GM18519 (cell line): ENCODE data around the gene SIRPB2.

ENCODE experiments used
- ATAC-seq: cut with Tn5 transposase; IDR thresholded peaks from one replicate; pipeline ENCODE4 v1.9.1; 2021; ENCODE audit warnings: mild to moderate bottlenecking, moderate library complexity; ENCODE audit not compliant: unreplicated experiment, low FRiP score

The SIRPB2 gene

GRCh38 chr20:1473246-1474220, 17.7 kb downstream of the SIRPB2 start:
- no peak for ATAC-seq

DNA sequence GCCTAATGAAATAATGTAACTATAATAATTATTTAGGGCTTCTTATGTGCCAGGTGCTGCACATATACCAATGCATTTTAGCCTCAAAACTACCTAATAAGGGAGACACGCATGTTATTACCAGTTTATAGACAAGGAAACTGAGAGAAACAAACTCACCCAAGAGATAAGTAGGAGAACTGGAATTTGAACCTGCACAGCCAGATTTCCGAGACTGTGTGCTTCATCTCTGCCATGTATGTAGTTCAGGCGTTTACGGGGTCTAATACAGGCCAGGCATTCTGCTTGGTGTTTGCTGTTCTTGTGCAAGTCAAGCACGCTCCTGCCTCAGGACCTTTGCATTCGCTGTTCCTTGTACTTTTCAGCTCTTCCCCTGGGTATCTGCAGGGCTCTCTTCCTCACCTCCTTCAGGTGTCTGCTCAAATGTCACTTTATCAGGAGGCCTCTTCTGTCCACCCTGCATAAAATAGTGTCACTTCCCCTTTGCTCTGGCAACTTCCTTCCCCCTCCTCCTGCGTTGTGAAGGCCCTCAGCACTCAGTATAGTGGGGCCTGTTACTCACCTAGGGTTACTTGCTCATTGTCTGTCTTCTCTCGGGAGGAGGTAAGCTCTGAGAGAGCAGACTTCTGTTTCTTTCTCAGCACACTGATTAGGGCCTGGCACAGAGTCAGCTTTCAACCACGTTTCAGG, 18.5 kb downstream of the SIRPB2 start:
- ATAC-seq, result no peak

DNA sequence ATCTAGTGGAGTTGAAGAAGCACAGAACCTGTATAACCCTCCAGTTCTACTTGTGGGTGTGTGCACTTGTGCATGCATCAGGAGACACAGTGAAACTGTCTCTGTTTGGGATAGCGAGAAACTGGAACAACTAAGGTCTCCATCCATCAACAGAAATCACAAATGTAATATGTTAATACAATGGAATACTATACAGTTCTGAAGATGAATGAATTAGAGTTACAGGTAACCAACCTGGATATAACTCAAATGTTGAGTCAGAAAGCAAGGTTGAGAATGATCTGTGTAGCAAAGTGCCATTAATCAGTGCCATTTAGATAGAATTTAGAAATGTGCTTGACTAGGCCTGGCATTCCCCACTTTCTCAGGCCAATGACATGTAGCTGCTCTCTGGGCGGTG, 20.0 kb downstream of the SIRPB2 start:
- no peak for ATAC-seq

GRCh38 chr20:1469925-1470571, 21.2 kb downstream of the SIRPB2 start:
- ATAC-seq, result no peak

DNA sequence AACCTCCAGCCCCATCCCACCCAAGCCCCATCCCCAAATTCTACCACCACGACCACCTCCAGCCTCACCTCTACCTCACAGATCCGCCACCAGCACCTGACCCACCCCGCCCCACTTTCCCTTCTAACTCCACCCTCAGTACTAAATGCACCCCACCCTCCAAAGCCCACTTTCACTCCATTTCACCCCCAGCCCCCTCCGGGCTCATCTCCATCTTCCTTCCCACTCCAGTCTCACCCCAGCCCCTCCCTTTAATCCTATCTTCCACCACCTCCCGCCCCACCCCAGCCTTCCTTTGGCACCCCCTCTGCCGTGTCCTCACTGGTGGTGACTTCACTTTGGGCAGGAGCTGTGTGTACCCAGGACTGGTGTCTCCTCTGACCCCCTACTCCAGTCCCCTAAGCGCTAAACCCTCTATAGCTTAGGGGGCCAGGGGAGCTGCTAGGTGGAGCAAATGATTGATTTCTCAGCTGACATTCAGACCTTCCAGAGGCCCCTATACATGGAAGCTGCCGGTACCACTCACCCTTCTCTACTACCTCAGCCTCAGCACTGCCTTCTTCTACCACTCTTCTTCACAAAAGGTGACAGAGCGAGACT, 21.8 kb downstream of the SIRPB2 start:
- no peak for ATAC-seq

- ATAC-seq, result no peak
Observed at GRCh38 chr20:1468117-1468624, 23.0 kb downstream of the SIRPB2 start.

DNA sequence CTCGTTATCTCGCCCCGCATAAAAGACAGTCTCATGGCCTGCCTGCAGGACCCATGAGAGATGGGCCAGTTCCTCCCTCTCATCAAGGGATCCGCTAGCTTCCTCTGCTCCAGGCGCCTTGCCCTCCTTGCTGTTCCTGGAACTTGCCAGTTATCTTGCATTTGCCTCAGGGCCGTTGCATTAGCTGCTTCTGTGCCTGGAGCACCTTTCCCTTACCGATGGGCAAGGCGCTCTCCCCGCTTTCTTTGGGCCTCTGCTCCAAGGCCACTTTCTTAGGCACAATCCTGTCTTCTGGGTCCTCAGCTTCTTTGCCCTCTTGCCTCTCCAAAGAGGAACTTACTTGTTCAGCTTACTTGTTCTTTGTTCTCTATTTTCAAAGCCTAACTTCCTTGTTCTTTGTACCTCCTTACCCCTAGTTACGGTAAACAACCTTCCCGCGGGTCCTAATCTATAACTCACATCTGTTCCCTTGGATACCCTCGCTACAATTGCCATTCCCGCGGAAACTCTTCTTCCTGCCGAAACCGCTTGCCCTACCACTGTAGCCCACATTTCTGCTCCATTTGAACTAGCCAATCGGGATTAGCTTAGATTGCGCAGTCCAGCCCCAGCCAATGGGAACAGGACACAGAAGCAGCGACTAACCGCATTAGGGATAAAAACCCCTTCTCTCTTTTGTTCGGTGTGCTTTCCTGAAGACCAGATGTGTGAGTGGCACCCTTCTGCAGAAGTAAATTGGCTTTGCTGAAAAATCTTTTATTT, 23.7 kb downstream of the SIRPB2 start:
- no peak for ATAC-seq

DNA sequence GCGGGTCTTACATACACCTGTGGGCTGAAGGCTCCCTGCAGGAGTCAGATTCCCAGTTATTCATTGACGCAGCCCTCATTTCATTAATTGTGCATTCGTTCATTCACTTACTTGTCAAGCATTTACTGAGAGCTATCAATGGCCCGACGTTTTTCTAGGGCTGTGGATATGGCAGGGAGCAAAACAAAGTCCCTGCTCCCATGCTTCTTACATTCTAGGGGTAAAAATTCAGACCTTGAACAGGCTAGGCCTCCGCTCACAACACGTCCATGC, 24.2 kb downstream of the SIRPB2 start:
- no peak for ATAC-seq

DNA sequence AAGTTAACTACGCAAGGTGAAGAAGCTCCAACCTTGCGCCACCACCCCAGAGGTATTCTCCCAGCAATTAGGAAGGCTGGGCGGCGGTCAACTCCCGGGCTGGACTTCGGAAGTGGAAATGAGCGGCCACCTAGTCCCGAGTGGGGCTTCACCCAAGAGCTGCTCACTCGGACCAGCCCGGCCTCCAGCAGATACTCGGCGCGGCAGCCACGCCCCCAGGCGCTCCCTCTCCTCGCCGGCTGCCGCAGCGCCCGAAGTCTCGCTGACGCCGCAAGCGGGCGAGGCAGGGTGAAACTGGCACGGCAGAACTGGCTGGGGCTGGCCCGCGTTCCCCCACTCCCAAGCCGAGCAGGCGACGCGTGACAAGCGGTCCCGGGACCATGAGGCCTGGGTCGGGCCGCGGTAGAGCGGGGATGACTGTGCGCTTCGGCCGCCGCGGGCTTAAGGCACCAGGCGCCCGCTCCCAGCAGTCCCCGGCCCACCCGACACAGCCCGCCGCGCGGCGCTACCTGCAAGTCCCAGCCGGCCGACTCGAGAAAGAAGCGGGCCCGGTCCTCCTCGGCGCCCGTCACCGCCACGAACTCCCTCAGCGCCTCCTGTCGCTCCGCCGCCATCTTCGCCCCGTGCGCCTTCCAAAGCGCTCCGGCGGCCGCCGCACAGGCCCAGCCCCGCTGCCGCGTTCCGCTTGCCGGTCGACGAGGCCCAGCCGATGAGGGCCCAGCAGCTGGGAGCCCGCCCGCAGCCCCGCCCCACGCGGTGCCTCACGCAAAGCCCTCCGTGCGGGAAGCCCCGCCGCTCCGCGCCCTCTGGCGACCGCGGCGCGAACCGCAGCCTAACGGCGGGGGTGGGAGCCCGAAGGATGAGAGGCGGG, 24.8 kb downstream of the SIRPB2 start, which contains the start of gene NSFL1C:
Gene NSFL1C, minus strand, starts transcription at position 639 of the 871 bp plus-strand sequence. Its CDS starts 25 bp downstream, at position 614.
- ATAC-seq, result peak; percentile 73

- ATAC-seq, result no peak
Observed at GRCh38 chr20:1465470-1466210, 25.6 kb downstream of the SIRPB2 start.

- no peak for ATAC-seq
Observed at GRCh38 chr20:1463971-1464570, 27.1 kb downstream of the SIRPB2 start.

DNA sequence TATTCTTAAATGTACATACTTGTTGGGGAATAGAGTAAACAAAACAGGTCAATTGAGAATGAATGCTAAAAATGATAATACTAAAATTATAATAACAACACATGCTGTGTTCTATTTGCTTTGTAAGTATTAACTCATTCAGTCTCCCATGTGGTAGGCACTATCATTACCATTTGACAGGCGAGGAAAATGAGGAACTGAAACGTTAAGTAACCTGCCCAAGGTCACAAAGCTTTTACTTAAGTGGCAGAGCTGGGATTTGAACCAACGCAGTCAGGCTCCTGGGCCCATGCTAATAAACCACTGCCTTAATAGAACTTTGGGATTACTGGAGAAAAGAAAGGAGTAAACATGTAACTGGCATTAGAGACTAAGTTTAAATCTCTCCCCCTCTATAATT, 28.4 kb downstream of the SIRPB2 start:
- no peak for ATAC-seq

DNA sequence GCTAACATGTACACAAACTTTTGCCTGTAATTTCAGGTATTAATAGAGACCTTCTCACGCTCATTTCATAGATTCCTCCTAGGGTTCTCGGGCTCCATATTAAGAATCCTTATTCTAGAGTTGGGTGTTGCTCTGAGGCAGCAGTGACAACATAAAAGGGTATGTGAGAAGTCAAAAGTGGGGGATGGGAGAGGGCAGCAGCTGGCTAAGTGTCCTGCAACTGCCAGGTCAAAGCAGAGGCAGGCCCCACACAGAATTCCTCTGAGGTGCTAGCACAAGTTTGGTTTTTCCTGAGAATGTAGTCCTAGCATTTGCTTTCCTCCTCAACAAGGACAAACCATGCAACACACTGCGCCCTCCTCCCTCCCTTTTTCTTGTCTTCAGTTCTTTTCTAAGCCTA, 29.2 kb downstream of the SIRPB2 start:
- no peak for ATAC-seq

DNA sequence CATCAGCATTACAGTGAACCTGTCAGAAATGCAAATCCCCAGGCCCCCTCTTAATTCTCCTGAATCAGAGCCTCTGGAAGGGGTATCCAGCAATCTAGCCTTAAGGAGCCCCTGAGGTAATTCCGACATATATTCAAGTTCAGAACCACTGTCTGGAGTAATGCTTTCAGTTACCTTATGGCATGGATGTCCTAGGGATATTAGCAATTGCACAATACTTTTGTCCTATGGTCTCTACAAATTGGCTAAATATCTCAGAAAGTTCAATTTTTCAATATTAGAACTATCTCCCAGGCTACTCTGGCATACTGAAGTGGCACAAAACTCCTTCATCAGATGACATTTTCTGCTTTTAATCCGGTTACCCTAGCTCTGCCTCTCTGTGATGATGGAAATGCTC, 30.9 kb downstream of the SIRPB2 start:
- no peak for ATAC-seq

- no peak for ATAC-seq
Observed at GRCh38 chr20:1457992-1458391, 33.2 kb downstream of the SIRPB2 start.

DNA sequence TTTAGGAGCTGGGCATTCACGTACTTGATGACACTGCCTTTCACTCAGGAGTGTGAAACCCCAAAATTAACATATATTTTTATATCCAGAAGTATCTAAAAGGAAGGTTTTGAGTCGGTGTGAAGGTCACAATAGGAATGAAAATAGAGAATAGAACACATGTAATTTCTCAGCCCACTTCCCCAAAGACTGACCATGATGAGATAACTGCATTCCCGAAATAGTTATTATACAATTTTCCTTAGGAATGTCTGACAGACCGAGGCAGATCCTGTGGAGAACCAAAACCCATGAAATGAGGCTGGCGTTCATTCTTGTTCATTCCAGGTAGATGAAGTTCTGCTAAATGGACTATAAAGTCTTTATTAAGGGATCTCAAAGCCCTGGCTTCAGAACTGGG, 34.9 kb downstream of the SIRPB2 start:
- ATAC-seq, result no peak

- no peak for ATAC-seq
Observed at GRCh38 chr20:1450926-1451491, 40.2 kb downstream of the SIRPB2 start.

- ATAC-seq, result no peak
Observed at GRCh38 chr20:1449370-1449769, 41.9 kb downstream of the SIRPB2 start.
